ENCODE results near the gene WWOX. TPM values are rescaled to one million over a fixed set of nuclear protein-coding genes. Genes with fewer than 3 reads are reported as not detected.

The WWOX gene
- polyA plus RNA-seq, 2 of the 4 experiments (the other 2 are of a cell fraction), result 16.0 to 17.2 TPM

DNA sequence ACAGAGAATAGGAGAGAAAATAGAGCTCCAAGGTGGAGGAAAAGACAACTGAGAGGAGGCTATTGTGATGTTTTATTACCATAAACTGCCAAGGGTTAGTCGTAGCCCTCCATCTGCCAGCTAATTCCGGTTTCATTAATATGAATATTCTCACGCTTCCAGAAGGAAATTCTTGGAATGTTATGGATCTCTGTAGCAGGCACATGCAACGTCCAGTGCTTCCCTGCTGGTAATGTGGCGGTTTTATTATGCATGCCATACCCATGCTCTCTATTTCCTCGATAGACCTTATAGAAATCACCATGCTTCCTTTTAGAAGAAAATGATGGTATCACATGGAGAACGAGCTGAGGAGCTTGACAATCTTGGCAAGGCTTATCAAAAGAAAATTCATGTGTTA lies 1037.5 kb downstream of the WWOX start (continued):
- TF ChIP-seq CBX8 (IDR thresholded peaks at IDR 0.05), result no peak
- TF ChIP-seq, protein P1, sequence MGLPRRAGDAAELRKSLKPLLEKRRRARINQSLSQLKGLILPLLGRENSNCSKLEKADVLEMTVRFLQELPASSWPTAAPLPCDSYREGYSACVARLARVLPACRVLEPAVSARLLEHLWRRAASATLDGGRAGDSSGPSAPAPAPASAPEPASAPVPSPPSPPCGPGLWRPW (IDR thresholded peaks at IDR 0.05), result no peak

DNA sequence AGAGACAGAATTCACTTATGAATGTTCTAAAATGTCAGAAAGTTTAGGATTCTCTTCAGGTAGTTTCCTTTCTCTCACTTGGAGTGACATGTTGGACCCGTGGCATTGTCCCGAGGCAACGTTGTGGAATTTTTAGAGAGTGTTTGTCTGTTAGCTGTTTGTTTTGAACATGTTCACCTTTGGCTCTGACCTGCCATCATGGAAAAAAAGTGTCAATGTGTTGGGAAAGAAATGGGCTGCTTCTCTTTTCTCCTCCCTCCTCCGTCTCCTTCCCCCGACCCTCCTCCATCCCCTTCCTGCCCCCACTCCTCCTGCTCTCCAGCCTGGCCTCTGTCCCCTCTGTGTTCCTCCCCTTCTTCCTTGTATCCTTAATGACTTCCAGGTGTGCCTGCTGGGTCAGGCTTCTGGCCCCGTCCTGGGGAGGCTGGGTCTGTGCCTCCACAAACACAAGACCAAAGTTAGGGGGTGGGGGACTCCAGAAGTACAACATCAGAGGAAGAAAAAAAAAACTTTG lies 1038.0 kb downstream of the WWOX start:
- Histone ChIP-seq H3K4me3 (no peak overlapping the region), H3K4me2 (no peak overlapping the region), H3K9me3 (no peaks in the 10 kb centered on the region), H3K4me1 (no peaks in the 10 kb centered on the region), H3K27ac (no peak overlapping the region)
- POLR2A ChIA-PET, result no interaction called here
- no peak for DNase-seq (ENCODE audit: low read depth in 1 of 2, low spot score in 1 of 2)
- 27% methylated on average over 6 of the region's 6 CpGs for WGBS (ENCODE audit: missing lambda C conversion rate)
- CTCF ChIA-PET, result no interaction called here
- TF ChIP-seq, protein P2, sequence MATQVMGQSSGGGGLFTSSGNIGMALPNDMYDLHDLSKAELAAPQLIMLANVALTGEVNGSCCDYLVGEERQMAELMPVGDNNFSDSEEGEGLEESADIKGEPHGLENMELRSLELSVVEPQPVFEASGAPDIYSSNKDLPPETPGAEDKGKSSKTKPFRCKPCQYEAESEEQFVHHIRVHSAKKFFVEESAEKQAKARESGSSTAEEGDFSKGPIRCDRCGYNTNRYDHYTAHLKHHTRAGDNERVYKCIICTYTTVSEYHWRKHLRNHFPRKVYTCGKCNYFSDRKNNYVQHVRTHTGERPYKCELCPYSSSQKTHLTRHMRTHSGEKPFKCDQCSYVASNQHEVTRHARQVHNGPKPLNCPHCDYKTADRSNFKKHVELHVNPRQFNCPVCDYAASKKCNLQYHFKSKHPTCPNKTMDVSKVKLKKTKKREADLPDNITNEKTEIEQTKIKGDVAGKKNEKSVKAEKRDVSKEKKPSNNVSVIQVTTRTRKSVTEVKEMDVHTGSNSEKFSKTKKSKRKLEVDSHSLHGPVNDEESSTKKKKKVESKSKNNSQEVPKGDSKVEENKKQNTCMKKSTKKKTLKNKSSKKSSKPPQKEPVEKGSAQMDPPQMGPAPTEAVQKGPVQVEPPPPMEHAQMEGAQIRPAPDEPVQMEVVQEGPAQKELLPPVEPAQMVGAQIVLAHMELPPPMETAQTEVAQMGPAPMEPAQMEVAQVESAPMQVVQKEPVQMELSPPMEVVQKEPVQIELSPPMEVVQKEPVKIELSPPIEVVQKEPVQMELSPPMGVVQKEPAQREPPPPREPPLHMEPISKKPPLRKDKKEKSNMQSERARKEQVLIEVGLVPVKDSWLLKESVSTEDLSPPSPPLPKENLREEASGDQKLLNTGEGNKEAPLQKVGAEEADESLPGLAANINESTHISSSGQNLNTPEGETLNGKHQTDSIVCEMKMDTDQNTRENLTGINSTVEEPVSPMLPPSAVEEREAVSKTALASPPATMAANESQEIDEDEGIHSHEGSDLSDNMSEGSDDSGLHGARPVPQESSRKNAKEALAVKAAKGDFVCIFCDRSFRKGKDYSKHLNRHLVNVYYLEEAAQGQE (IDR thresholded peaks at IDR 0.05), result no peak
- no peak for TF ChIP-seq RAD21 (conservative IDR thresholded peaks at IDR 0.05 in 1 of 2, IDR thresholded peaks at IDR 0.05 in 1 of 2)
- TF ChIP-seq, protein P3, sequence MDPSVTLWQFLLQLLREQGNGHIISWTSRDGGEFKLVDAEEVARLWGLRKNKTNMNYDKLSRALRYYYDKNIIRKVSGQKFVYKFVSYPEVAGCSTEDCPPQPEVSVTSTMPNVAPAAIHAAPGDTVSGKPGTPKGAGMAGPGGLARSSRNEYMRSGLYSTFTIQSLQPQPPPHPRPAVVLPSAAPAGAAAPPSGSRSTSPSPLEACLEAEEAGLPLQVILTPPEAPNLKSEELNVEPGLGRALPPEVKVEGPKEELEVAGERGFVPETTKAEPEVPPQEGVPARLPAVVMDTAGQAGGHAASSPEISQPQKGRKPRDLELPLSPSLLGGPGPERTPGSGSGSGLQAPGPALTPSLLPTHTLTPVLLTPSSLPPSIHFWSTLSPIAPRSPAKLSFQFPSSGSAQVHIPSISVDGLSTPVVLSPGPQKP (IDR thresholded peaks at IDR 0.05; ENCODE audit: low read depth, low read length), result no peak
- no peak for TF ChIP-seq KDM5A (IDR thresholded peaks at IDR 0.05)
- no peak for TF ChIP-seq HEYL (CRISPR knock-in tag; IDR thresholded peaks at IDR 0.05)
- TF ChIP-seq, protein P4, sequence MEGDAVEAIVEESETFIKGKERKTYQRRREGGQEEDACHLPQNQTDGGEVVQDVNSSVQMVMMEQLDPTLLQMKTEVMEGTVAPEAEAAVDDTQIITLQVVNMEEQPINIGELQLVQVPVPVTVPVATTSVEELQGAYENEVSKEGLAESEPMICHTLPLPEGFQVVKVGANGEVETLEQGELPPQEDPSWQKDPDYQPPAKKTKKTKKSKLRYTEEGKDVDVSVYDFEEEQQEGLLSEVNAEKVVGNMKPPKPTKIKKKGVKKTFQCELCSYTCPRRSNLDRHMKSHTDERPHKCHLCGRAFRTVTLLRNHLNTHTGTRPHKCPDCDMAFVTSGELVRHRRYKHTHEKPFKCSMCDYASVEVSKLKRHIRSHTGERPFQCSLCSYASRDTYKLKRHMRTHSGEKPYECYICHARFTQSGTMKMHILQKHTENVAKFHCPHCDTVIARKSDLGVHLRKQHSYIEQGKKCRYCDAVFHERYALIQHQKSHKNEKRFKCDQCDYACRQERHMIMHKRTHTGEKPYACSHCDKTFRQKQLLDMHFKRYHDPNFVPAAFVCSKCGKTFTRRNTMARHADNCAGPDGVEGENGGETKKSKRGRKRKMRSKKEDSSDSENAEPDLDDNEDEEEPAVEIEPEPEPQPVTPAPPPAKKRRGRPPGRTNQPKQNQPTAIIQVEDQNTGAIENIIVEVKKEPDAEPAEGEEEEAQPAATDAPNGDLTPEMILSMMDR (IDR thresholded peaks at IDR 0.05), result no peak
- TF ChIP-seq PHF8 (IDR thresholded peaks at IDR 0.05; ENCODE audit: borderline replicate concordance, low read depth), result no peak
- TF ChIP-seq NFE2L2 (conservative IDR thresholded peaks at IDR 0.05; ENCODE audit: low read length), result no peak
- no peak for TF ChIP-seq RNF2 (IDR thresholded peaks at IDR 0.05; ENCODE audit: borderline replicate concordance, low read depth)
- TF ChIP-seq EHMT2 (IDR thresholded peaks at IDR 0.05; ENCODE audit: low read depth), result no peak
- TF ChIP-seq, protein P1 (IDR thresholded peaks at IDR 0.05), result no peak
- no peak for TF ChIP-seq EP300 (IDR thresholded peaks at IDR 0.05)
- no peak for TF ChIP-seq HOXB13 (CRISPR knock-in tag; IDR thresholded peaks at IDR 0.05; ENCODE audit: low read depth)
- FAIRE-seq, result no peak
- no peak for ATAC-seq

DNA sequence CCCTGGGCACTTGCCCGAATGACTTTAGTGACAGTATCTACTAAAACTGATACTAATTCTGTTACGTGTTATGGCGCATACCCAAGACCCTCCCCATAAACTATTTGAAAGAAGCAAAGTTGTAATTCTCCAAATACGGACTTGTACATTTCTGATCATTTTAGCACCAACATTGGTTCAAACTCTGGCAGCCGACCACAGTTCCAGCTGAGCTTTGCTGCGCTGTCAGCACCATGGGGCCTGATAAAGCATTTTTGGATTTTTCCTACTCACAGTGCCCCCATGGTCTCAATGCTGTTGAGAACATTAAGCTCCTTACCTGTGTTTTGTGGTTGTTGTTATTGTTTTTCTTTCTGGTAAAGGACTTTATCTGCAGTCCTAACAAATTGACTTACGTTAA lies 1040.3 kb downstream of the WWOX start:
- DNase-seq (ENCODE audit: low read depth in 1 of 2, low spot score in 1 of 2) (no peak), ATAC-seq (no peak), FAIRE-seq (no peak)
- POLR2A ChIA-PET, result no interaction called here
- Histone ChIP-seq H3K4me3 (no peak overlapping the region), H3K4me2 (no peak overlapping the region), H3K9me3 (no peaks in the 10 kb centered on the region), H3K4me1 (no peaks in the 10 kb centered on the region), H3K27ac (no peak overlapping the region)
- CTCF ChIA-PET, result interaction anchor here (0.9 kb wide), 1 partner anchor 13 kb away, joined by 3 read pairs; no protein-coding TSS in a partner anchor
- WGBS (ENCODE audit: missing lambda C conversion rate), result 54% methylated on average over 7 of the region's 7 CpGs
- TF ChIP-seq, protein P5, sequence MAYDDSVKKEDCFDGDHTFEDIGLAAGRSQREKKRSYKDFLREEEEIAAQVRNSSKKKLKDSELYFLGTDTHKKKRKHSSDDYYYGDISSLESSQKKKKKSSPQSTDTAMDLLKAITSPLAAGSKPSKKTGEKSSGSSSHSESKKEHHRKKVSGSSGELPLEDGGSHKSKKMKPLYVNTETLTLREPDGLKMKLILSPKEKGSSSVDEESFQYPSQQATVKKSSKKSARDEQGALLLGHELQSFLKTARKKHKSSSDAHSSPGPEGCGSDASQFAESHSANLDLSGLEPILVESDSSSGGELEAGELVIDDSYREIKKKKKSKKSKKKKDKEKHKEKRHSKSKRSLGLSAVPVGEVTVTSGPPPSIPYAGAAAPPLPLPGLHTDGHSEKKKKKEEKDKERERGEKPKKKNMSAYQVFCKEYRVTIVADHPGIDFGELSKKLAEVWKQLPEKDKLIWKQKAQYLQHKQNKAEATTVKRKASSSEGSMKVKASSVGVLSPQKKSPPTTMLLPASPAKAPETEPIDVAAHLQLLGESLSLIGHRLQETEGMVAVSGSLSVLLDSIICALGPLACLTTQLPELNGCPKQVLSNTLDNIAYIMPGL (CRISPR knock-in tag; IDR thresholded peaks at IDR 0.05; ENCODE audit: borderline replicate concordance), result no peak
- TF ChIP-seq RCOR1 (IDR thresholded peaks at IDR 0.05; ENCODE audit: low read depth, low read length) (no peak), HEYL (CRISPR knock-in tag; IDR thresholded peaks at IDR 0.05) (no peak), CHD2 (IDR thresholded peaks at IDR 0.05; ENCODE audit: low read length, partially characterized antibody) (no peak), SMC3 (IDR thresholded peaks at IDR 0.05) (no peak), EHMT2 (IDR thresholded peaks at IDR 0.05; ENCODE audit: low read depth) (no peak), POLR2A (IDR thresholded peaks at IDR 0.05; ENCODE audit: low read length) (no peak), EHF (CRISPR knock-in tag; IDR thresholded peaks at IDR 0.05) (no peak), NR3C1 (IDR thresholded peaks at IDR 0.05) (no peak), FOXS1 (CRISPR knock-in tag; IDR thresholded peaks at IDR 0.05) (no peak), CBX2 (IDR thresholded peaks at IDR 0.05; ENCODE audit: borderline replicate concordance, low read depth) (no peak), TP53 (CRISPR knock-in tag; IDR thresholded peaks at IDR 0.05) (no peak), POLR2AphosphoS2 (conservative IDR thresholded peaks at IDR 0.05; ENCODE audit: low read length) (no peak), PHF8 (IDR thresholded peaks at IDR 0.05; ENCODE audit: borderline replicate concordance, low read depth) (no peak), ZFP36 (IDR thresholded peaks at IDR 0.05; ENCODE audit: borderline replicate concordance, partially characterized antibody) (no peak)
- TF ChIP-seq, protein P6, sequence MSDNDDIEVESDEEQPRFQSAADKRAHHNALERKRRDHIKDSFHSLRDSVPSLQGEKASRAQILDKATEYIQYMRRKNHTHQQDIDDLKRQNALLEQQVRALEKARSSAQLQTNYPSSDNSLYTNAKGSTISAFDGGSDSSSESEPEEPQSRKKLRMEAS (IDR thresholded peaks at IDR 0.05), result no peak
